ENCODE measurements around the gene EXTL2.

DNA sequence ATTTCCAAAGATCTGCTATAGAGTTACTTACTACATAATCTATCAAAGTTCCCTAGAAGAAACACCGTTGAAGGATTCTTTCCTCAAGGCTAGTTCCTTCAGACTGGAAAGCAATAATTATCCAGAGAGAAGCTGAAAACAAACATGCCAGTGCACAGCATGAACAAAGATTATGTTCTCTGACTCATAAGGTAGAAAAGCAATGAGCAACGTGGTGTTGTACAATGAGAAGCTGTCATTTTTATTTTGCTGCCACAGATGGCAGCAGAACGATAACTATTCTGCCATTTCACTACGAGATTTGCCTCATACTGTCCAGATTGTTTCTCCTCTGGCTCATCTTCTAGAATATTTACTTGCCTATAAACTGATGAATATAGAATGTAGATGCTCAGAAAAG, 10.7 kb downstream of the EXTL2 start:
- no peak for TF ChIP-seq POLR2A (IDR thresholded peaks at IDR 0.05)
- TF ChIP-seq, protein P1, sequence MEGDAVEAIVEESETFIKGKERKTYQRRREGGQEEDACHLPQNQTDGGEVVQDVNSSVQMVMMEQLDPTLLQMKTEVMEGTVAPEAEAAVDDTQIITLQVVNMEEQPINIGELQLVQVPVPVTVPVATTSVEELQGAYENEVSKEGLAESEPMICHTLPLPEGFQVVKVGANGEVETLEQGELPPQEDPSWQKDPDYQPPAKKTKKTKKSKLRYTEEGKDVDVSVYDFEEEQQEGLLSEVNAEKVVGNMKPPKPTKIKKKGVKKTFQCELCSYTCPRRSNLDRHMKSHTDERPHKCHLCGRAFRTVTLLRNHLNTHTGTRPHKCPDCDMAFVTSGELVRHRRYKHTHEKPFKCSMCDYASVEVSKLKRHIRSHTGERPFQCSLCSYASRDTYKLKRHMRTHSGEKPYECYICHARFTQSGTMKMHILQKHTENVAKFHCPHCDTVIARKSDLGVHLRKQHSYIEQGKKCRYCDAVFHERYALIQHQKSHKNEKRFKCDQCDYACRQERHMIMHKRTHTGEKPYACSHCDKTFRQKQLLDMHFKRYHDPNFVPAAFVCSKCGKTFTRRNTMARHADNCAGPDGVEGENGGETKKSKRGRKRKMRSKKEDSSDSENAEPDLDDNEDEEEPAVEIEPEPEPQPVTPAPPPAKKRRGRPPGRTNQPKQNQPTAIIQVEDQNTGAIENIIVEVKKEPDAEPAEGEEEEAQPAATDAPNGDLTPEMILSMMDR (IDR thresholded peaks at IDR 0.05), result no peak
